Measurements from ENCODE around the gene WWC2.

WWC2 gene

GRCh38 chr4:183197140-183197539 lies 98.1 kb downstream of the WWC2 start:
- Histone ChIP-seq H3K27ac (ENCODE audit: low read depth, low read length) (no peak overlapping the region), H3K9ac (ENCODE audit: low read depth in 1 of 2, low read length in 2 of 2) (no peak overlapping the region), H3K27me3 (ENCODE audit: control insufficient read depth in 1 of 2, insufficient read depth in 2 of 2, low read length in 2 of 2) (peaks cover 3 to 6% of the 10 kb centered on the region in 2 donors), H3K4me3 (ENCODE audit: low read depth in 1 of 2, low read length in 2 of 2) (no peak overlapping the region), H3K4me1 (ENCODE audit: control insufficient read depth in 1 of 2, insufficient read depth in 2 of 2, low read length in 2 of 2) (no peaks in the 10 kb centered on the region), H3K9me3 (ENCODE audit: control insufficient read depth in 1 of 2, low read length in 2 of 2) (no peaks in the 10 kb centered on the region), H3K36me3 (ENCODE audit: control insufficient read depth in 1 of 2, insufficient read depth in 2 of 2, low read length in 2 of 2) (no peaks in the 10 kb centered on the region)

- no peaks in the 10 kb centered on the region for H3K36me3 ChIP-seq (ENCODE audit: control insufficient read depth in 1 of 2, insufficient read depth in 2 of 2, low read length in 2 of 2)
- no peak overlapping the region for H3K27ac ChIP-seq (ENCODE audit: low read depth, low read length)
- H3K27me3 ChIP-seq (ENCODE audit: control insufficient read depth in 1 of 2, insufficient read depth in 2 of 2, low read length in 2 of 2): no peaks in the 10 kb centered on the region
- H3K9ac ChIP-seq (ENCODE audit: low read depth in 1 of 2, low read length in 2 of 2): no peak overlapping the region
- H3K4me3 ChIP-seq (ENCODE audit: low read depth in 1 of 2, low read length in 2 of 2): no peak overlapping the region
- no peaks in the 10 kb centered on the region for H3K4me1 ChIP-seq (ENCODE audit: control insufficient read depth in 1 of 2, insufficient read depth in 2 of 2, low read length in 2 of 2)
- H3K9me3 ChIP-seq (ENCODE audit: control insufficient read depth in 1 of 2, low read length in 2 of 2): no peaks in the 10 kb centered on the region
Observed at GRCh38 chr4:183200453-183200852, 101.4 kb downstream of the WWC2 start.

GRCh38 chr4:183201331-183201730 lies 102.3 kb downstream of the WWC2 start:
- Histone ChIP-seq H3K4me3 (ENCODE audit: low read depth in 1 of 2, low read length in 2 of 2) (no peak overlapping the region), H3K9me3 (ENCODE audit: control insufficient read depth in 1 of 2, low read length in 2 of 2) (no peaks in the 10 kb centered on the region), H3K27me3 (ENCODE audit: control insufficient read depth in 1 of 2, insufficient read depth in 2 of 2, low read length in 2 of 2) (no peaks in the 10 kb centered on the region)

GRCh38 chr4:183202523-183202922 lies 103.5 kb downstream of the WWC2 start:
- H3K4me1 ChIP-seq (ENCODE audit: control insufficient read depth in 1 of 2, insufficient read depth in 2 of 2, low read length in 2 of 2): no peaks in the 10 kb centered on the region
- no peaks in the 10 kb centered on the region for H3K36me3 ChIP-seq (ENCODE audit: control insufficient read depth in 1 of 2, insufficient read depth in 2 of 2, low read length in 2 of 2)
- no peak overlapping the region for H3K4me3 ChIP-seq (ENCODE audit: low read depth in 1 of 2, low read length in 2 of 2)
- no peak overlapping the region for H3K9ac ChIP-seq (ENCODE audit: low read depth in 1 of 2, low read length in 2 of 2)
- H3K27ac ChIP-seq (ENCODE audit: low read depth, low read length): no peak overlapping the region
- H3K9me3 ChIP-seq (ENCODE audit: control insufficient read depth in 1 of 2, low read length in 2 of 2): no peaks in the 10 kb centered on the region
- H3K27me3 ChIP-seq (ENCODE audit: control insufficient read depth in 1 of 2, insufficient read depth in 2 of 2, low read length in 2 of 2): no peaks in the 10 kb centered on the region

More at GRCh38 chr4:183201331-183201730, 102.3 kb downstream of the WWC2 start:
- no peak overlapping the region for H3K9ac ChIP-seq (ENCODE audit: low read depth in 1 of 2, low read length in 2 of 2)
- H3K36me3 ChIP-seq (ENCODE audit: control insufficient read depth in 1 of 2, insufficient read depth in 2 of 2, low read length in 2 of 2): no peaks in the 10 kb centered on the region
- H3K4me1 ChIP-seq (ENCODE audit: control insufficient read depth in 1 of 2, insufficient read depth in 2 of 2, low read length in 2 of 2): no peaks in the 10 kb centered on the region
- H3K27ac ChIP-seq (ENCODE audit: low read depth, low read length): no peak overlapping the region

GRCh38 chr4:183204793-183205192 lies 105.7 kb downstream of the WWC2 start:
- Histone ChIP-seq H3K9ac (ENCODE audit: low read depth in 1 of 2, low read length in 2 of 2) (no peak overlapping the region), H3K9me3 (ENCODE audit: control insufficient read depth in 1 of 2, low read length in 2 of 2) (no peaks in the 10 kb centered on the region), H3K4me3 (ENCODE audit: low read depth in 1 of 2, low read length in 2 of 2) (no peak overlapping the region), H3K27ac (ENCODE audit: low read depth, low read length) (no peak overlapping the region), H3K36me3 (ENCODE audit: control insufficient read depth in 1 of 2, insufficient read depth in 2 of 2, low read length in 2 of 2) (no peaks in the 10 kb centered on the region), H3K27me3 (ENCODE audit: control insufficient read depth in 1 of 2, insufficient read depth in 2 of 2, low read length in 2 of 2) (no peaks in the 10 kb centered on the region), H3K4me1 (ENCODE audit: control insufficient read depth in 1 of 2, insufficient read depth in 2 of 2, low read length in 2 of 2) (no peaks in the 10 kb centered on the region)

- no peak overlapping the region for H3K27ac ChIP-seq (ENCODE audit: low read depth, low read length)
- no peaks in the 10 kb centered on the region for H3K4me1 ChIP-seq (ENCODE audit: control insufficient read depth in 1 of 2, insufficient read depth in 2 of 2, low read length in 2 of 2)
- H3K9ac ChIP-seq (ENCODE audit: low read depth in 1 of 2, low read length in 2 of 2): no peak overlapping the region
Observed at GRCh38 chr4:183205193-183205592, 106.1 kb downstream of the WWC2 start.

GRCh38 chr4:183205709-183206108 lies 106.7 kb downstream of the WWC2 start:
- Histone ChIP-seq H3K27ac (ENCODE audit: low read depth, low read length) (no peak overlapping the region), H3K9me3 (ENCODE audit: control insufficient read depth in 1 of 2, low read length in 2 of 2) (no peaks in the 10 kb centered on the region), H3K9ac (ENCODE audit: low read depth in 1 of 2, low read length in 2 of 2) (no peak overlapping the region), H3K4me1 (ENCODE audit: control insufficient read depth in 1 of 2, insufficient read depth in 2 of 2, low read length in 2 of 2) (no peaks in the 10 kb centered on the region), H3K36me3 (ENCODE audit: control insufficient read depth in 1 of 2, insufficient read depth in 2 of 2, low read length in 2 of 2) (no peaks in the 10 kb centered on the region), H3K4me3 (ENCODE audit: low read depth in 1 of 2, low read length in 2 of 2) (no peak overlapping the region), H3K27me3 (ENCODE audit: control insufficient read depth in 1 of 2, insufficient read depth in 2 of 2, low read length in 2 of 2) (no peaks in the 10 kb centered on the region)

More at GRCh38 chr4:183205193-183205592, 106.1 kb downstream of the WWC2 start:
- Histone ChIP-seq H3K36me3 (ENCODE audit: control insufficient read depth in 1 of 2, insufficient read depth in 2 of 2, low read length in 2 of 2) (no peaks in the 10 kb centered on the region), H3K27me3 (ENCODE audit: control insufficient read depth in 1 of 2, insufficient read depth in 2 of 2, low read length in 2 of 2) (no peaks in the 10 kb centered on the region), H3K9me3 (ENCODE audit: control insufficient read depth in 1 of 2, low read length in 2 of 2) (no peaks in the 10 kb centered on the region), H3K4me3 (ENCODE audit: low read depth in 1 of 2, low read length in 2 of 2) (no peak overlapping the region)

GRCh38 chr4:183211533-183211932 lies 112.5 kb downstream of the WWC2 start:
- Histone ChIP-seq H3K4me1 (ENCODE audit: control insufficient read depth in 1 of 2, insufficient read depth in 2 of 2, low read length in 2 of 2) (no peaks in the 10 kb centered on the region), H3K36me3 (ENCODE audit: control insufficient read depth in 1 of 2, insufficient read depth in 2 of 2, low read length in 2 of 2) (no peaks in the 10 kb centered on the region), H3K9me3 (ENCODE audit: control insufficient read depth in 1 of 2, low read length in 2 of 2) (no peaks in the 10 kb centered on the region), H3K4me3 (ENCODE audit: low read depth in 1 of 2, low read length in 2 of 2) (no peak overlapping the region), H3K9ac (ENCODE audit: low read depth in 1 of 2, low read length in 2 of 2) (no peak overlapping the region), H3K27ac (ENCODE audit: low read depth, low read length) (no peak overlapping the region), H3K27me3 (ENCODE audit: control insufficient read depth in 1 of 2, insufficient read depth in 2 of 2, low read length in 2 of 2) (no peaks in the 10 kb centered on the region)

- no peaks in the 10 kb centered on the region for H3K27me3 ChIP-seq (ENCODE audit: control insufficient read depth in 1 of 2, insufficient read depth in 2 of 2, low read length in 2 of 2)
- H3K27ac ChIP-seq (ENCODE audit: low read depth, low read length): no peak overlapping the region
- no peak overlapping the region for H3K4me3 ChIP-seq (ENCODE audit: low read depth in 1 of 2, low read length in 2 of 2)
Observed at GRCh38 chr4:183213996-183214395, 114.9 kb downstream of the WWC2 start.

GRCh38 chr4:183214912-183215488 lies 115.9 kb downstream of the WWC2 start:
- Histone ChIP-seq H3K9ac (ENCODE audit: low read depth in 1 of 2, low read length in 2 of 2) (no peak overlapping the region), H3K27ac (ENCODE audit: low read depth, low read length) (no peak overlapping the region), H3K4me1 (ENCODE audit: control insufficient read depth in 1 of 2, insufficient read depth in 2 of 2, low read length in 2 of 2) (no peaks in the 10 kb centered on the region), H3K27me3 (ENCODE audit: control insufficient read depth in 1 of 2, insufficient read depth in 2 of 2, low read length in 2 of 2) (no peaks in the 10 kb centered on the region), H3K36me3 (ENCODE audit: control insufficient read depth in 1 of 2, insufficient read depth in 2 of 2, low read length in 2 of 2) (no peaks in the 10 kb centered on the region), H3K9me3 (ENCODE audit: control insufficient read depth in 1 of 2, low read length in 2 of 2) (no peaks in the 10 kb centered on the region), H3K4me3 (ENCODE audit: low read depth in 1 of 2, low read length in 2 of 2) (no peak overlapping the region)

More at GRCh38 chr4:183213996-183214395, 114.9 kb downstream of the WWC2 start:
- Histone ChIP-seq H3K4me1 (ENCODE audit: control insufficient read depth in 1 of 2, insufficient read depth in 2 of 2, low read length in 2 of 2) (no peaks in the 10 kb centered on the region), H3K36me3 (ENCODE audit: control insufficient read depth in 1 of 2, insufficient read depth in 2 of 2, low read length in 2 of 2) (no peaks in the 10 kb centered on the region), H3K9ac (ENCODE audit: low read depth in 1 of 2, low read length in 2 of 2) (no peak overlapping the region), H3K9me3 (ENCODE audit: control insufficient read depth in 1 of 2, low read length in 2 of 2) (no peaks in the 10 kb centered on the region)

- Histone ChIP-seq H3K9ac (ENCODE audit: low read depth in 1 of 2, low read length in 2 of 2) (no peak overlapping the region), H3K36me3 (ENCODE audit: control insufficient read depth in 1 of 2, insufficient read depth in 2 of 2, low read length in 2 of 2) (no peaks in the 10 kb centered on the region), H3K9me3 (ENCODE audit: control insufficient read depth in 1 of 2, low read length in 2 of 2) (no peaks in the 10 kb centered on the region), H3K4me1 (ENCODE audit: control insufficient read depth in 1 of 2, insufficient read depth in 2 of 2, low read length in 2 of 2) (no peaks in the 10 kb centered on the region), H3K27ac (ENCODE audit: low read depth, low read length) (no peak overlapping the region), H3K27me3 (ENCODE audit: control insufficient read depth in 1 of 2, insufficient read depth in 2 of 2, low read length in 2 of 2) (no peaks in the 10 kb centered on the region), H3K4me3 (ENCODE audit: low read depth in 1 of 2, low read length in 2 of 2) (no peak overlapping the region)
Observed at GRCh38 chr4:183220236-183220635, 121.2 kb downstream of the WWC2 start.

Data from duodenal mucosa (tissue), 2 donors.